Esophagus muscularis mucosa (tissue), 3 donors: Measurements from ENCODE around the gene ACOD1.

Experiments used
- POLR2AphosphoS5 ChIP-seq, 2 donors: sonication (generic); formaldehyde crosslinking; IDR thresholded peaks; one replicate each; pipeline ENCODE4 v1.6.1; 2017; ENCODE audit warnings: antibody characterized with exemption in 2 of 2
- TF ChIP-seq, protein P1 (sequence below), 3 experiments: fragments of 200-600 bp in 2 of 3; fragments of 450-650 bp in 1 of 3; sonication (generic) in 2 of 3; IDR thresholded peaks; one replicate each; pipeline ENCODE4 v1.5.1; 2017 to 2019; ENCODE audit warnings: antibody characterized with exemption in 3 of 3, mild to moderate bottlenecking in 2 of 3, moderate library complexity in 1 of 3

DNA sequence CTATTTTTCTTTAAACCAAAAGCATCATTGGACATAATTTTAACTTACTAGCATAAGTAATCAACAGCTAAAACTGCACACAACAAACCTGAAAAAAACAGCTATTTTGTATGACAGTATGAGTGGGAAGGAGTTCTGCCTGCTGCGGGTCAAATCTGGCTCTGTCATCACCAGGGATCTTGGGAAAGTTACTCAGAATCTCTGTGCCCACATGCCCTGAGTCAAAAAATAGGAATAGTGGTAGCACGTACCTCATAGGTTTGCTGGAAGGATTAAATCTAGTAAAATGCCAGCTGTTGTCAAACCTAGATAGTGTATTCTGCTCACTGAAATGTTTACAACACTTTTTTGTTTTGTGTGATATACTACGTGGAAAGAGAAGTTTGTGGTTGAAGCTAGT, 44.7 kb downstream of the ACOD1 start:
- TF ChIP-seq POLR2AphosphoS5 (IDR thresholded peaks at IDR 0.05) = no peak
- TF ChIP-seq, protein P1, sequence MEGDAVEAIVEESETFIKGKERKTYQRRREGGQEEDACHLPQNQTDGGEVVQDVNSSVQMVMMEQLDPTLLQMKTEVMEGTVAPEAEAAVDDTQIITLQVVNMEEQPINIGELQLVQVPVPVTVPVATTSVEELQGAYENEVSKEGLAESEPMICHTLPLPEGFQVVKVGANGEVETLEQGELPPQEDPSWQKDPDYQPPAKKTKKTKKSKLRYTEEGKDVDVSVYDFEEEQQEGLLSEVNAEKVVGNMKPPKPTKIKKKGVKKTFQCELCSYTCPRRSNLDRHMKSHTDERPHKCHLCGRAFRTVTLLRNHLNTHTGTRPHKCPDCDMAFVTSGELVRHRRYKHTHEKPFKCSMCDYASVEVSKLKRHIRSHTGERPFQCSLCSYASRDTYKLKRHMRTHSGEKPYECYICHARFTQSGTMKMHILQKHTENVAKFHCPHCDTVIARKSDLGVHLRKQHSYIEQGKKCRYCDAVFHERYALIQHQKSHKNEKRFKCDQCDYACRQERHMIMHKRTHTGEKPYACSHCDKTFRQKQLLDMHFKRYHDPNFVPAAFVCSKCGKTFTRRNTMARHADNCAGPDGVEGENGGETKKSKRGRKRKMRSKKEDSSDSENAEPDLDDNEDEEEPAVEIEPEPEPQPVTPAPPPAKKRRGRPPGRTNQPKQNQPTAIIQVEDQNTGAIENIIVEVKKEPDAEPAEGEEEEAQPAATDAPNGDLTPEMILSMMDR (IDR thresholded peaks at IDR 0.05) = no peak
